K562 (cell line): ENCODE data around the gene NET1. TPM values are rescaled to one million over a fixed set of nuclear protein-coding genes. Genes with fewer than 3 reads are reported as not detected.

Source experiments
- ARNT ChIP-seq, 2 experiments: fragments of 450-650 bp; IDR thresholded peaks; 2 replicates each; pipeline ENCODE4 v1.6.1; 2016; ENCODE audit warnings: mild to moderate bottlenecking in 1 of 2
- BCOR ChIP-seq: fragments of 450-650 bp; IDR thresholded peaks from 2 replicates; pipeline ENCODE4 v1.6.1; 2016
- EHMT2 ChIP-seq: fragments of 450-650 bp; IDR thresholded peaks from 2 replicates; pipeline ENCODE4 v1.6.1; 2018; ENCODE audit warnings: antibody characterized with exemption
- EZH2 ChIP-seq: IDR thresholded peaks from 2 replicates; pipeline ENCODE4 v1.6.1; 2012; ENCODE audit warnings: low read depth, mild to moderate bottlenecking, inconsistent platforms, low read length, borderline replicate concordance
- HDGF ChIP-seq: fragments of 450-650 bp; IDR thresholded peaks from 2 replicates; pipeline ENCODE4 v1.6.1; 2016
- HLTF ChIP-seq: fragments of 450-650 bp; IDR thresholded peaks from 2 replicates; pipeline ENCODE4 v1.6.1; 2016
- MLLT1 ChIP-seq, 2 experiments: fragments of 450-650 bp; IDR thresholded peaks; 2 replicates each; pipeline ENCODE4 v1.6.1; 2016
- NCOA4 ChIP-seq: fragments of 450-650 bp; IDR thresholded peaks from 2 replicates; pipeline ENCODE4 v1.6.1; 2018; ENCODE audit warnings: mild to moderate bottlenecking; ENCODE audit not compliant: partially characterized antibody
- NUFIP1 ChIP-seq: fragments of 450-650 bp; IDR thresholded peaks from 2 replicates; pipeline ENCODE4 v1.6.1; 2018; ENCODE audit not compliant: partially characterized antibody
- SMARCE1 ChIP-seq: fragments of 450-650 bp; IDR thresholded peaks from 2 replicates; pipeline ENCODE4 v1.7.1; 2016; ENCODE audit warnings: mild to moderate bottlenecking
- TEAD1 ChIP-seq, 2 experiments: fragments of 450-650 bp in 1 of 2; sonication (generic) in 1 of 2; formaldehyde crosslinking; IDR thresholded peaks; 2 replicates each; pipeline versions ENCODE4 v1.4.0 to v1.8.0; 2020 to 2022; ENCODE audit warnings: mild to moderate bottlenecking in 2 of 2, missing genetic modification reagents in 1 of 2
- TRIM25 ChIP-seq: fragments of 450-650 bp; IDR thresholded peaks from 2 replicates; pipeline ENCODE4 v1.7.0; 2016; ENCODE audit warnings: borderline replicate concordance
- TSC22D4 ChIP-seq: fragments of 450-650 bp; IDR thresholded peaks from 2 replicates; pipeline ENCODE4 v1.6.1; 2016; ENCODE audit warnings: missing genetic modification characterization, missing biosample characterization, control low read depth
- ZBTB26 ChIP-seq: fragments of 450-650 bp; formaldehyde crosslinking; IDR thresholded peaks from 2 replicates; pipeline ENCODE4 v1.4.0; 2022; ENCODE audit warnings: missing genetic modification characterization
- ZEB2 ChIP-seq: fragments of 450-650 bp; IDR thresholded peaks from 2 replicates; pipeline ENCODE4 v1.6.1; 2016
- ZNF311 ChIP-seq: fragments of 250-450 bp; sonication (Bioruptor Pico); IDR thresholded peaks from 2 replicates; pipeline ENCODE4 v1.4.0; 2020; ENCODE audit warnings: mild to moderate bottlenecking, moderate library complexity
- polyA plus RNA-seq, 8 experiments: library from polyadenylated mRNA; depleted of rRNA in 4 of 8; stranded (reverse) in 5 of 8; unstranded in 3 of 8; fragments of >200 nt; fragmentation: Nextera tagmentation in 2 of 8; fragmentation: Illumina TruSeq in 1 of 8; extraction: Ambion mirVana in 2 of 8; extraction: Trizol in 1 of 8; gene quantifications; 2 replicates each; pipeline versions ENCODE4 v1.2.1 to v1.2.3, GENCODE V29; 2011 to 2014; ENCODE audit warnings: inconsistent platforms in 1 of 8, missing spikeins in 1 of 8
- total RNA-seq, 7 experiments: library from RNA; depleted of rRNA in 6 of 7; stranded (reverse); fragments of >200 nt in 6 of 7; fragmentation: Illumina TruSeq in 2 of 7; extraction: Trizol in 2 of 7; gene quantifications; 2 replicates each; pipeline versions ENCODE4 v1.2.1 to v1.2.3, GENCODE V29; 2011 to 2021; ENCODE audit warnings: low replicate concordance in 1 of 7
- TF ChIP-seq, protein P1 (sequence below): fragments of 250-450 bp; sonication (Bioruptor Pico); IDR thresholded peaks from 2 replicates; pipeline ENCODE4 v1.8.0; 2021; ENCODE audit warnings: moderate library complexity, mild to moderate bottlenecking, inconsistent platforms
- TF ChIP-seq, protein P2 (sequence below): sonication (generic); formaldehyde crosslinking; IDR thresholded peaks from 2 replicates; pipeline ENCODE4 v1.8.0; 2022; ENCODE audit warnings: missing genetic modification reagents, mild to moderate bottlenecking, borderline replicate concordance
- TF ChIP-seq, protein P3 (sequence below): fragments of 450-650 bp; IDR thresholded peaks from 2 replicates; pipeline ENCODE4 v1.6.1; 2016; ENCODE audit warnings: borderline replicate concordance

NET1 gene
- total and polyA plus RNA-seq, 9 of the 15 experiments (the other 6 are each of a cell fraction or from before 2014, with no cell fraction given), result 47.4 to 258 (median 106) TPM

DNA sequence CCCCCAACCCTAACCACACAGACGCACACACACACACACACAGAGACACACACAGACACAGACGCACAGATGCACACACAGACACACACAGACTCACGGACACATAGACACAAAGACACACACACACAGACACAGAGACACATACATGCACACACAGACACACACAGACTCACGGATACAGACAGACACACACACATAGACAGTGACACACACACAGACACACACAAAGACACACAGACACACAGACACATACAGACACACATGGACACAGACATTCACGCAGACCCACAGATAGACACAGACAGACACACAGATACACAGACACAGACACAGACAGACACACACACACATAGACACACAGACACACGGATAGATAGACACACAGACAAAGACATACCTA lies 84.9 kb downstream of the NET1 start (continued):
- TF ChIP-seq, protein P1, sequence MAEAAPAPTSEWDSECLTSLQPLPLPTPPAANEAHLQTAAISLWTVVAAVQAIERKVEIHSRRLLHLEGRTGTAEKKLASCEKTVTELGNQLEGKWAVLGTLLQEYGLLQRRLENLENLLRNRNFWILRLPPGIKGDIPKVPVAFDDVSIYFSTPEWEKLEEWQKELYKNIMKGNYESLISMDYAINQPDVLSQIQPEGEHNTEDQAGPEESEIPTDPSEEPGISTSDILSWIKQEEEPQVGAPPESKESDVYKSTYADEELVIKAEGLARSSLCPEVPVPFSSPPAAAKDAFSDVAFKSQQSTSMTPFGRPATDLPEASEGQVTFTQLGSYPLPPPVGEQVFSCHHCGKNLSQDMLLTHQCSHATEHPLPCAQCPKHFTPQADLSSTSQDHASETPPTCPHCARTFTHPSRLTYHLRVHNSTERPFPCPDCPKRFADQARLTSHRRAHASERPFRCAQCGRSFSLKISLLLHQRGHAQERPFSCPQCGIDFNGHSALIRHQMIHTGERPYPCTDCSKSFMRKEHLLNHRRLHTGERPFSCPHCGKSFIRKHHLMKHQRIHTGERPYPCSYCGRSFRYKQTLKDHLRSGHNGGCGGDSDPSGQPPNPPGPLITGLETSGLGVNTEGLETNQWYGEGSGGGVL, result no peak
- TF ChIP-seq EZH2 (no peak), SMARCE1 (peak; percentile 20; the same call in 1 of the 2 replicates), NUFIP1 (no peak), ZEB2 (0 out of 2 replicates have a peak, but pooled peaks have one; percentile 36), TEAD1 (CRISPR knock-in tag; IDR thresholded peaks at IDR 0.05) (no peak), BCOR (peak; percentile 55), TRIM25 (0 out of 2 replicates have a peak, but pooled peaks have one; percentile 20), ZBTB26 (peak; percentile 9), EHMT2 (0 out of 2 replicates have a peak, but pooled peaks have one; percentile 27), MLLT1 (IDR thresholded peaks at IDR 0.05) (0 out of 4 replicates have a peak, but pooled peaks have one; percentile 19 to 33), TSC22D4 (peak; percentile 83), NCOA4 (peak; percentile 43), HLTF (0 out of 2 replicates have a peak, but pooled peaks have one; percentile 52), HDGF (peak; percentile 87), ZNF311 (CRISPR knock-in tag) (no peak), ARNT (IDR thresholded peaks at IDR 0.05) (0 out of 4 replicates have a peak, but pooled peaks of 1 of the 2 experiments have one; percentile 38)
- TF ChIP-seq, protein P2, sequence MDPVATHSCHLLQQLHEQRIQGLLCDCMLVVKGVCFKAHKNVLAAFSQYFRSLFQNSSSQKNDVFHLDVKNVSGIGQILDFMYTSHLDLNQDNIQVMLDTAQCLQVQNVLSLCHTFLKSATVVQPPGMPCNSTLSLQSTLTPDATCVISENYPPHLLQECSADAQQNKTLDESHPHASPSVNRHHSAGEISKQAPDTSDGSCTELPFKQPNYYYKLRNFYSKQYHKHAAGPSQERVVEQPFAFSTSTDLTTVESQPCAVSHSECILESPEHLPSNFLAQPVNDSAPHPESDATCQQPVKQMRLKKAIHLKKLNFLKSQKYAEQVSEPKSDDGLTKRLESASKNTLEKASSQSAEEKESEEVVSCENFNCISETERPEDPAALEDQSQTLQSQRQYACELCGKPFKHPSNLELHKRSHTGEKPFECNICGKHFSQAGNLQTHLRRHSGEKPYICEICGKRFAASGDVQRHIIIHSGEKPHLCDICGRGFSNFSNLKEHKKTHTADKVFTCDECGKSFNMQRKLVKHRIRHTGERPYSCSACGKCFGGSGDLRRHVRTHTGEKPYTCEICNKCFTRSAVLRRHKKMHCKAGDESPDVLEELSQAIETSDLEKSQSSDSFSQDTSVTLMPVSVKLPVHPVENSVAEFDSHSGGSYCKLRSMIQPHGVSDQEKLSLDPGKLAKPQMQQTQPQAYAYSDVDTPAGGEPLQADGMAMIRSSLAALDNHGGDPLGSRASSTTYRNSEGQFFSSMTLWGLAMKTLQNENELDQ (CRISPR knock-in tag), result no peak
- TF ChIP-seq, protein P3, sequence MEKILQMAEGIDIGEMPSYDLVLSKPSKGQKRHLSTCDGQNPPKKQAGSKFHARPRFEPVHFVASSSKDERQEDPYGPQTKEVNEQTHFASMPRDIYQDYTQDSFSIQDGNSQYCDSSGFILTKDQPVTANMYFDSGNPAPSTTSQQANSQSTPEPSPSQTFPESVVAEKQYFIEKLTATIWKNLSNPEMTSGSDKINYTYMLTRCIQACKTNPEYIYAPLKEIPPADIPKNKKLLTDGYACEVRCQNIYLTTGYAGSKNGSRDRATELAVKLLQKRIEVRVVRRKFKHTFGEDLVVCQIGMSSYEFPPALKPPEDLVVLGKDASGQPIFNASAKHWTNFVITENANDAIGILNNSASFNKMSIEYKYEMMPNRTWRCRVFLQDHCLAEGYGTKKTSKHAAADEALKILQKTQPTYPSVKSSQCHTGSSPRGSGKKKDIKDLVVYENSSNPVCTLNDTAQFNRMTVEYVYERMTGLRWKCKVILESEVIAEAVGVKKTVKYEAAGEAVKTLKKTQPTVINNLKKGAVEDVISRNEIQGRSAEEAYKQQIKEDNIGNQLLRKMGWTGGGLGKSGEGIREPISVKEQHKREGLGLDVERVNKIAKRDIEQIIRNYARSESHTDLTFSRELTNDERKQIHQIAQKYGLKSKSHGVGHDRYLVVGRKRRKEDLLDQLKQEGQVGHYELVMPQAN, result peak; percentile 59; the same call in 1 of the 2 replicates
